DND-41 (cell line): ENCODE data around the gene HEY2.
"Not testable (repeated sequence)": the region's sequence is repeated elsewhere in the genome, so short reads cannot be mapped to it uniquely, and the experiment has no call there.

Experiments used
- EZH2 ChIP-seq: IDR thresholded peaks from 3 replicates; pipeline ENCODE4 v1.6.1; 2012; ENCODE audit warnings: borderline replicate concordance, low read depth, mild to moderate bottlenecking, moderate library complexity, low read length, inconsistent platforms; ENCODE audit not compliant: severe bottlenecking
- TF ChIP-seq, protein P1 (sequence below): IDR thresholded peaks from 2 replicates; pipeline ENCODE4 v1.5.1; 2012; ENCODE audit warnings: borderline replicate concordance, low read length, moderate library complexity, mild to moderate bottlenecking; ENCODE audit not compliant: poor library complexity, severe bottlenecking; ENCODE audit errors: extremely low read depth

DNA sequence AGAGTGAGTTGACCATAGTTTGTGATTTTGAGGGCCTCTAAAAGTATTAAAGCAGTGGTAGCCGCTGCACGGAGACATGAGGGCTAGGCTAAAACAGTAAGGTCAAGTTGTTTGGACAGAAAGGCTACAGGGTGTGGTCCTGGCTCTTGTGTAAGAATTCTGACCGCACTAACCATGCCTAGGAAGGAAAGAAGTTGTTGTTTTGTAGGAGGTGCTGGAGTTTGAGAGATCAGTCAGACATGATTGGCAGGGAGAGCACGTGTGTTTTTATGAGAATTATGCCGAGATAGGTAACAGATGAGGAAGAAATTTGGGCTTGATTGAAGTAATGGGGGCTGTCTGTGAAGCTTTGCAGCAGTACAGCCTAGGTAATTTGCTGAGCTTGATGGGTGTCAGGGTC lies 45.5 kb upstream of the HEY2 start:
- TF ChIP-seq, protein P1, sequence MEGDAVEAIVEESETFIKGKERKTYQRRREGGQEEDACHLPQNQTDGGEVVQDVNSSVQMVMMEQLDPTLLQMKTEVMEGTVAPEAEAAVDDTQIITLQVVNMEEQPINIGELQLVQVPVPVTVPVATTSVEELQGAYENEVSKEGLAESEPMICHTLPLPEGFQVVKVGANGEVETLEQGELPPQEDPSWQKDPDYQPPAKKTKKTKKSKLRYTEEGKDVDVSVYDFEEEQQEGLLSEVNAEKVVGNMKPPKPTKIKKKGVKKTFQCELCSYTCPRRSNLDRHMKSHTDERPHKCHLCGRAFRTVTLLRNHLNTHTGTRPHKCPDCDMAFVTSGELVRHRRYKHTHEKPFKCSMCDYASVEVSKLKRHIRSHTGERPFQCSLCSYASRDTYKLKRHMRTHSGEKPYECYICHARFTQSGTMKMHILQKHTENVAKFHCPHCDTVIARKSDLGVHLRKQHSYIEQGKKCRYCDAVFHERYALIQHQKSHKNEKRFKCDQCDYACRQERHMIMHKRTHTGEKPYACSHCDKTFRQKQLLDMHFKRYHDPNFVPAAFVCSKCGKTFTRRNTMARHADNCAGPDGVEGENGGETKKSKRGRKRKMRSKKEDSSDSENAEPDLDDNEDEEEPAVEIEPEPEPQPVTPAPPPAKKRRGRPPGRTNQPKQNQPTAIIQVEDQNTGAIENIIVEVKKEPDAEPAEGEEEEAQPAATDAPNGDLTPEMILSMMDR: not testable (repeated sequence)
- TF ChIP-seq EZH2: not testable (repeated sequence)
